Upper lobe of right lung (tissue), 1 donor: ENCODE results near the gene HS2ST1. TPM values are rescaled to one million over a fixed set of nuclear protein-coding genes. Genes with fewer than 3 reads are reported as not detected.
A peak's percentile ranks its signal among the peaks of the same experiment; 100 is the strongest.

Source experiments
- ATAC-seq: fragments of 200-7000 bp; cut with Tn5 transposase; one replicate; pipeline ENCODE4 v1.9.1; 2020; ENCODE audit warnings: mild to moderate bottlenecking, moderate library complexity
- DNase-seq: peaks from one replicate; pipeline ENCODE4 v3.0.0-alpha.2; 2020
- H3K27ac ChIP-seq: fragments of 200-600 bp; one replicate; pipeline ENCODE4 v1.8.0; 2022
- H3K27me3 ChIP-seq: fragments of 200-600 bp; one replicate; pipeline ENCODE4 v1.8.0; 2022; ENCODE audit warnings: mild to moderate bottlenecking
- H3K36me3 ChIP-seq: fragments of 200-600 bp; one replicate; pipeline ENCODE4 v1.8.0; 2022
- H3K4me1 ChIP-seq: fragments of 200-600 bp; one replicate; pipeline ENCODE4 v1.8.0; 2022
- H3K4me3 ChIP-seq: fragments of 200-600 bp; one replicate; pipeline ENCODE4 v1.8.0; 2022; ENCODE audit warnings: mild to moderate bottlenecking
- H3K9me3 ChIP-seq: fragments of 200-600 bp; one replicate; pipeline ENCODE4 v1.8.0; 2022
- CTCF ChIP-seq: fragments of 200-600 bp; IDR thresholded peaks from one replicate; pipeline ENCODE4 v1.8.0; 2022; ENCODE audit warnings: antibody characterized with exemption
- intact Hi-C: fragments of 100-400 bp; cut with DNase I; formaldehyde crosslinking; loops from one replicate; pipeline ENCODE4 v1.11.0; 2022
- total RNA-seq: library from RNA; stranded (reverse); fragmentation: NEBNext Ultra II Directional; extraction: Animal tissue kit (Norgen Biotek cat#: 25700); gene quantifications from one replicate; pipeline ENCODE4 v1.2.1, GENCODE V29; 2021
- donor health status: DM: no; HTN: yes; CAD: no; lungs with severe emphysema.

Gene HS2ST1
- total RNA-seq, 1 donor from 2014 or later: 19.9 TPM

DNA sequence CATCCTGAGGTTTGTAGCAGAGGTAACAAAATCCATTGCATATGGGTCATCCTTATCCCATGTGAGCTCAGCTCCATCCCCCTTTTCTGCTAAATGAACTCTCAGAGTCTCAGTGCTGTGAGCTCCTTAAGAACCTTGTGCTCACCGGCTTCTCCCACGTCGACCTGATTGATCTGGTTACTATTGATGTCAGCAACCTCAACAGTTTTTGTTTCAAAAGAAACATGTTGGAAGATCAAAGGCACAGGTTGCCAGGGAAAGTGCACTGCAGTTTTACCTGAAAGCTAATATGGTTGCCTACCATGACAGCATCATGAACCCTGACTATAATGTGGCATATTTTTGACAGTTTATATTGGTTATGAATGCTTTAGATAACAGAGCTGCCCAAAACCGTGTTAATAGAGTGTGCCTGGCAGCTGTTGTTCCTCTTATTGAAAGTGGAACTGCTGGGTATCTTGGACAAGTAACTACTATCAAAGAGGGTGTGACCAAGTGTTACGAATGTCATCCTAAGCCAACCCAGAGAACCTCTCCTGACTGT is 131.4 kb downstream of the HS2ST1 start:
- no peaks in the 10 kb centered on the region for H3K36me3 ChIP-seq
- no peaks in the 10 kb centered on the region for H3K4me1 ChIP-seq
- H3K27me3 ChIP-seq: no peaks in the 10 kb centered on the region
- DNase-seq (no peak), ATAC-seq (peak; percentile 30)
- H3K27ac ChIP-seq: no peak overlapping the region
- TF ChIP-seq CTCF: no peak
- H3K4me3 ChIP-seq: no peak overlapping the region
- intact Hi-C loops: no loop called here
- H3K9me3 ChIP-seq: peaks cover 3% of the 10 kb centered on the region

DNA sequence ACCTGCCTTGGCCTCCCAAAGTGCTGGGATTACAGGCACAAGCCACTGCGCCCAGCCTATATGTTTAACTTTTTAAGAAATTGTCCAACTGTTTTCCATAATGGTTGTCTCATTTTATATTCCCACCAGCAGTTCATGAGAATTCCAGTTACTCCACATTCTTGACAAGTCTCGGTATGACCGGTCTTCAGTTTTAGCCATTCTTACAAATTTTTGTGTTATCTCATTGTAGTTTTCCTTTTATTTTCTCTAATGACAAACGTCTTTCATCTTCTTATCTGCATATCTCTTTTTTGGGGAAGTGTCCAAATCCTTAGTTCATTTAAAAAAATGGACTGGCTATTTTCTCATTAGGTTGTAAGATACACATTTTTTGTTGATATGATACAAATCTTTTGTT is 132.5 kb downstream of the HS2ST1 start:
- DNase-seq (no peak), ATAC-seq (no peak)
- Histone ChIP-seq H3K9me3 (peaks cover 3% of the 10 kb centered on the region), H3K4me1 (no peaks in the 10 kb centered on the region), H3K36me3 (no peaks in the 10 kb centered on the region), H3K4me3 (no peak overlapping the region), H3K27me3 (no peaks in the 10 kb centered on the region), H3K27ac (no peak overlapping the region)
- intact Hi-C loops: no loop called here
- no peak for TF ChIP-seq CTCF

GRCh38 chr1:87048237-87048636 is 133.8 kb downstream of the HS2ST1 start:
- no peaks in the 10 kb centered on the region for H3K4me1 ChIP-seq
- TF ChIP-seq CTCF: no peak
- no peak overlapping the region for H3K27ac ChIP-seq
- intact Hi-C loops: no loop called here
- no peak for ATAC-seq
- H3K36me3 ChIP-seq: no peaks in the 10 kb centered on the region
- H3K27me3 ChIP-seq: no peaks in the 10 kb centered on the region
- no peak overlapping the region for H3K4me3 ChIP-seq
- H3K9me3 ChIP-seq: peaks cover 3% of the 10 kb centered on the region
- DNase-seq: no peak

DNA sequence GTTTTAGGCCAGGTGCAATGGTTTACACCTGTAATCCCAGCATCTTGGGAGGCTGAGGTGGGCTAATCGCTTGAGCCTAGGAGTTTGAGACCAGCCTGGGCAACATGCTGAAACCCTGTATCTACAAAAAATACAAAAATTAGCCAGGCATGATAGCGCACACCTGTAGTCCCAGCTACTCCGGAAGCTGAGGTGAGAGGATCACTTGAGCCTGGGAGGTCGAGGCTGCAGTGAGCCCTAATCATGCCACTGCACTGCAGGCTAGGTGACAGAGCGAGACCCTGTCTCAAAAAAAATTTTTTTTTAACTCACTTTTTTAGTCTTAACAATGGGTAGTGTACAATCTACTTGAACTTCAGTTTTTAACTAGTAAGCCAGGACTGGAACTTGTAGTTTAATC is 137.5 kb downstream of the HS2ST1 start:
- Histone ChIP-seq H3K27me3 (no peaks in the 10 kb centered on the region), H3K36me3 (no peaks in the 10 kb centered on the region), H3K4me1 (no peaks in the 10 kb centered on the region), H3K27ac (no peak overlapping the region), H3K9me3 (peaks cover 3% of the 10 kb centered on the region), H3K4me3 (no peak overlapping the region)
- DNase-seq (no peak), ATAC-seq (no peak)
- intact Hi-C loops: no loop called here
- no peak for TF ChIP-seq CTCF

DNA sequence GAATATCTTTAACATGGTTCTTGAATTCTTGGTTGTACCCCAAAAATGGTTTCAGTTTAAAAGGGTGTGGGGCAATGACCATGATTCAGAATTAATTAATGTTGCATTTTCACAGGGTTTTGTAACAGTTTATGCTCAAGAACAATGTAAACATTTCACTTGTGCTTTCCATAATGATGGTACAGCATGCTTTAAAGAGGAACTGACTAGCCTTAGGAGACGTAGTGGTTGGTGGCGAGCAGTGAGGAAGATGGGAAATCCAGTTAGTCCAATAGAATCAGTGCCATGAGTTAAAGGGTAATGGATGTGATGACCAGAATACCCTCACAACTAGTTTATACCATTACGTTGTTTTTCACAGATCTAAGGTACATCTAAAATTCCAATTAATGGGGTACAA is 138.0 kb downstream of the HS2ST1 start:
- Histone ChIP-seq H3K4me3 (no peak overlapping the region), H3K4me1 (no peaks in the 10 kb centered on the region), H3K27ac (no peak overlapping the region), H3K36me3 (no peaks in the 10 kb centered on the region), H3K27me3 (no peaks in the 10 kb centered on the region), H3K9me3 (peaks cover 3% of the 10 kb centered on the region)
- no peak for DNase-seq
- no peak for ATAC-seq
- intact Hi-C loops: no loop called here
- no peak for TF ChIP-seq CTCF

GRCh38 chr1:87052961-87053360 is 138.5 kb downstream of the HS2ST1 start:
- no peaks in the 10 kb centered on the region for H3K4me1 ChIP-seq
- H3K27ac ChIP-seq: no peak overlapping the region
- no peak overlapping the region for H3K4me3 ChIP-seq
- no peaks in the 10 kb centered on the region for H3K36me3 ChIP-seq
- intact Hi-C loops: no loop called here
- no peak for TF ChIP-seq CTCF
- no peaks in the 10 kb centered on the region for H3K27me3 ChIP-seq
- ATAC-seq (no peak), DNase-seq (no peak)
- peaks cover 3% of the 10 kb centered on the region for H3K9me3 ChIP-seq
